Caco-2 (cell line): ENCODE data around the gene GLI3. TPM values are rescaled to one million over a fixed set of nuclear protein-coding genes. Genes with fewer than 3 reads are reported as not detected.

Source experiments
- BruUV-seq: library from RNA; stranded (reverse); fragments of 400-500 nt; replicated peaks from 2 replicates; lab custom pipeline; 2021; lab: Mats Ljungman, UMichigan
- CTCF ChIA-PET: fragments of 300-600 bp; sonication (Branson Sonifier 250); formaldehyde crosslinking; loops from one replicate; lab custom pipeline; 2022; ENCODE audit warnings: antibody characterized with exemption; lab: Charles Lee
- POLR2A ChIA-PET: fragments of 300-600 bp; sonication (Branson Sonifier 250); formaldehyde crosslinking; loops from one replicate; lab custom pipeline; 2022; ENCODE audit warnings: antibody characterized with exemption; lab: Charles Lee
- DNase-seq, 2 experiments: peaks; one replicate each; pipeline versions ENCODE4 v3.0.0 to v3.0.0-alpha.2; 2020 to 2022
- H3K27me3 ChIP-seq: replicated peaks from 2 replicates; pipeline ENCODE4 v1.6.0; 2011; ENCODE audit warnings: low read length; ENCODE audit not compliant: control insufficient read depth, insufficient read depth
- H3K36me3 ChIP-seq: 2 replicates; pipeline ENCODE4 v1.5.1; 2011; ENCODE audit warnings: low read length; ENCODE audit not compliant: control insufficient read depth, insufficient read depth
- H3K4me1 ChIP-seq: fragments of 250-450 bp; sonication (Bioruptor Pico); 2 replicates; pipeline ENCODE4 v1.5.1; 2020; ENCODE audit warnings: mild to moderate bottlenecking
- H3K4me3 ChIP-seq: 2 replicates; pipeline ENCODE4 v1.5.1; 2011; ENCODE audit warnings: low read depth, mild to moderate bottlenecking, control low read depth, low read length
- H3K9me3 ChIP-seq: fragments of 250-450 bp; sonication (Bioruptor Pico); 2 replicates; pipeline ENCODE4 v1.5.1; 2020; ENCODE audit warnings: mild to moderate bottlenecking, moderate library complexity
- H3K27ac Mint-ChIP-seq: one replicate; pipeline ENCODE4 v1.8.0; 2022; ENCODE audit warnings: mixed read lengths; ENCODE audit not compliant: unreplicated experiment
- H3K27me3 Mint-ChIP-seq: one replicate; pipeline ENCODE4 v1.8.0; 2022; ENCODE audit warnings: mixed read lengths; ENCODE audit not compliant: insufficient read depth, unreplicated experiment
- H3K36me3 Mint-ChIP-seq: one replicate; pipeline ENCODE4 v1.8.0; 2022; ENCODE audit warnings: mild to moderate bottlenecking, mixed read lengths; ENCODE audit not compliant: insufficient read depth, unreplicated experiment
- H3K4me1 Mint-ChIP-seq: one replicate; pipeline ENCODE4 v1.8.0; 2022; ENCODE audit warnings: low read depth, mixed read lengths; ENCODE audit not compliant: unreplicated experiment
- H3K4me3 Mint-ChIP-seq: one replicate; pipeline ENCODE4 v1.8.0; 2022; ENCODE audit warnings: mild to moderate bottlenecking, moderate library complexity, mixed read lengths; ENCODE audit not compliant: unreplicated experiment
- H3K9me3 Mint-ChIP-seq: one replicate; pipeline ENCODE4 v1.8.0; 2022; ENCODE audit warnings: mixed read lengths; ENCODE audit not compliant: unreplicated experiment
- intact Hi-C: fragments of 100-400 bp; cut with micrococcal nuclease; formaldehyde crosslinking; loops from one replicate; pipeline ENCODE4 v1.10.0; 2022; ENCODE audit not compliant: unreplicated experiment
- total RNA-seq: library from RNA; stranded (reverse); gene quantifications from 2 replicates; pipeline ENCODE4 v1.2.3, GENCODE V29; 2022
- TF ChIP-seq, protein P1 (sequence below), 2 experiments: fragments of 200-600 bp in 1 of 2; IDR thresholded peaks; 1 replicate in 1 of 2; 2 replicates in 1 of 2; pipeline versions ENCODE4 v1.5.1 to v1.8.0; 2011 to 2022; ENCODE audit warnings: antibody characterized with exemption in 1 of 2, control low read depth in 1 of 2, inconsistent platforms in 1 of 2, low read depth in 1 of 2, low read length in 1 of 2, mild to moderate bottlenecking in 1 of 2, moderate library complexity in 1 of 2; ENCODE audit not compliant: insufficient read depth in 1 of 2, severe bottlenecking in 1 of 2, unreplicated experiment in 1 of 2

The GLI3 gene
- total RNA-seq, 1 experiment from 2014 or later: 1.00 TPM

GRCh38 chr7:42016517-42016916 lies 220.5 kb downstream of the GLI3 start:
- H3K4me1 ChIP-seq: no peaks in the 10 kb centered on the region
- intact Hi-C loops: no loop called here
- no TSS peak for BruUV-seq
- no peaks in the 10 kb centered on the region; the same call in 1 of the 2 replicates for H3K27me3 ChIP-seq
- peaks cover 12% of the 10 kb centered on the region for H3K9me3 Mint-ChIP-seq
- ChIA-PET POLR2A (no interaction called here), CTCF (no interaction called here)
- no peak overlapping the region for H3K27ac Mint-ChIP-seq
- no peak overlapping the region for H3K4me3 ChIP-seq
- H3K27me3 Mint-ChIP-seq: peaks cover 19% of the 10 kb centered on the region
- no peaks in the 10 kb centered on the region for H3K36me3 Mint-ChIP-seq
- no peaks in the 10 kb centered on the region for H3K36me3 ChIP-seq
- DNase-seq: no peak
- TF ChIP-seq, protein P1, sequence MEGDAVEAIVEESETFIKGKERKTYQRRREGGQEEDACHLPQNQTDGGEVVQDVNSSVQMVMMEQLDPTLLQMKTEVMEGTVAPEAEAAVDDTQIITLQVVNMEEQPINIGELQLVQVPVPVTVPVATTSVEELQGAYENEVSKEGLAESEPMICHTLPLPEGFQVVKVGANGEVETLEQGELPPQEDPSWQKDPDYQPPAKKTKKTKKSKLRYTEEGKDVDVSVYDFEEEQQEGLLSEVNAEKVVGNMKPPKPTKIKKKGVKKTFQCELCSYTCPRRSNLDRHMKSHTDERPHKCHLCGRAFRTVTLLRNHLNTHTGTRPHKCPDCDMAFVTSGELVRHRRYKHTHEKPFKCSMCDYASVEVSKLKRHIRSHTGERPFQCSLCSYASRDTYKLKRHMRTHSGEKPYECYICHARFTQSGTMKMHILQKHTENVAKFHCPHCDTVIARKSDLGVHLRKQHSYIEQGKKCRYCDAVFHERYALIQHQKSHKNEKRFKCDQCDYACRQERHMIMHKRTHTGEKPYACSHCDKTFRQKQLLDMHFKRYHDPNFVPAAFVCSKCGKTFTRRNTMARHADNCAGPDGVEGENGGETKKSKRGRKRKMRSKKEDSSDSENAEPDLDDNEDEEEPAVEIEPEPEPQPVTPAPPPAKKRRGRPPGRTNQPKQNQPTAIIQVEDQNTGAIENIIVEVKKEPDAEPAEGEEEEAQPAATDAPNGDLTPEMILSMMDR (IDR thresholded peaks at IDR 0.05; ENCODE audit: insufficient read depth in 1 of 2, low read depth in 1 of 2, low read length in 1 of 2, severe bottlenecking in 1 of 2, unreplicated experiment in 1 of 2): no peak
- H3K9me3 ChIP-seq: peaks cover 15% of the 10 kb centered on the region
- H3K4me3 Mint-ChIP-seq: no peak overlapping the region
- H3K4me1 Mint-ChIP-seq: no peaks in the 10 kb centered on the region

DNA sequence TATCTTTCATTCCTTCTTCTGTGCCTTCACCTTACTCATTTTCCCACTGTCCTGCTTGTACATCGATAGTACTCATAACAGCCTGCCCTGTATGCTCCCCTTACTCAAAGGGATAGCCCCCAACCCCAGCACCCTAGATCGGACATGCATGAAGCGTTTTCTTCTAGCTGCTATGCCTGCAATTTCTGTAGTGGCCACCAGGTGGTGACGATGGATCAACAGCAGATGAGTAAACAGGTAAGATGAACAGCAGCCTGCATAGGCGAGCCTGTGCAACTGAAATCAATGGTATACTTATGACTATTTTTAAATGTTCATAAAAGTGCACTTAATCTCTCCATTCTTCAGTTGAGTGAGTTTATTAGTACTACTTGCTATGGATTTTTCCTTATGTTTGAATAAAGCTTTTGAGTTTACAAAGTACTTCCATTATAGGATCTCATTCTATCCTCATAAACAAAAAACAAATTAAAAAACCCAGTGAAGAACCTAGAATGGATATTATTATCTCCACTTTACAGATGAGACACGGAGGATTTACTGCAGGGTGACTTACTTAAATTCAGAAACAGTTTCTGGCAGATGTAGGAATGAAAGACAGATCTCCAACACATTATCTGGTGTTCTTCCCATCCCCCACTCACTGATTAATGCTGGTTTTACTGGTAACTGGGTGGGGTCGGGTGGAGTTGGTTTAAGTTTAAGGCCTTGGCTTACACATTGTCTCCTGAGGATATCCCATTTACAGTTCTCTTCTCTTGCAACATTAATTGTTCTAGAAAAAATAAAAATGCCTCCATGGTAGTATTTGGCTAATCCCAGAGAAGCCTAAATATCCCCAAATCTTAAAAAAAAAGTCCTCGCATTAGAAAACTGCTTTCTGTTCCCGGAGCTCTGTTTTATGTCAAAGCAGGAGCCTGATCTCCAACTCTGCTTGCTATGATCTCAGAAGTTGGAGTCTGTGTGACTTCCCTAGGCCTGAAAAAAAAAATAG lies 222.1 kb downstream of the GLI3 start:
- peaks cover 12% of the 10 kb centered on the region for H3K9me3 Mint-ChIP-seq
- intact Hi-C loops: no loop called here
- no peaks in the 10 kb centered on the region for H3K27me3 ChIP-seq
- CTCF ChIA-PET: no interaction called here
- no peaks in the 10 kb centered on the region for H3K4me1 ChIP-seq
- no peaks in the 10 kb centered on the region for H3K4me1 Mint-ChIP-seq
- no peak overlapping the region for H3K4me3 ChIP-seq
- TF ChIP-seq, protein P1 (IDR thresholded peaks at IDR 0.05; ENCODE audit: insufficient read depth in 1 of 2, low read depth in 1 of 2, low read length in 1 of 2, severe bottlenecking in 1 of 2, unreplicated experiment in 1 of 2): peak; percentile 56 to 79
- H3K27me3 Mint-ChIP-seq: peaks cover 19% of the 10 kb centered on the region
- H3K27ac Mint-ChIP-seq: no peak overlapping the region
- H3K4me3 Mint-ChIP-seq: no peak overlapping the region
- POLR2A ChIA-PET: no interaction called here
- H3K36me3 Mint-ChIP-seq: no peaks in the 10 kb centered on the region
- peaks cover 15% of the 10 kb centered on the region for H3K9me3 ChIP-seq
- no TSS peak for BruUV-seq
- no peaks in the 10 kb centered on the region for H3K36me3 ChIP-seq
- peak; percentile 40 to 43 for DNase-seq

DNA sequence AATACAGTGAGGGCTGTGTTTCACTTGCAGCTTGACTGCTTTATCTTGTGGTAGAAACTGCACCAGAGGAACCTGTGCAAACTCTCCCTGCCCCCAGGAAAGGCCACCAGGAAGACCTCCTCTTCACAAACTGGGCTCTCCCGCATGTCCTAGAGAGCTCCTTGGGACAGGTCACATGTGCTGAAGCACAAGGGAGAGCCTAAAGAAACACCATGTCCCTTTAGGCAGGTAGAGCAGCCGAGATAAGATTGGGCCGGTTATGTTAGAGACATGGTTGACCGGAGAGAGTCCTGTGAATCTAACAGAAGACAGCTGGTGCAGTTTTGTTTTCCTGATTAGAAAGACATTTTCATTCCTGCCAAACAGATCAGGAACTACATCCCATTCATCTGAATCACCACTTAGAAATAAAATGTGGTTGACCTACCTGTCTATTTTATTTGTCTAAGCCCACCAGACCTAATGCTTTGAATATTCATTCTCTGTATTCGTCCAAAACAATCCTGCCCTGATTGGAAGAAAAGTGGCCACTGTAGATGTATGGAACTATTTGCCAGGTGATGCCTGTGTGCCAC lies 224.1 kb downstream of the GLI3 start:
- H3K27me3 ChIP-seq: no peaks in the 10 kb centered on the region
- Mint-ChIP-seq H3K27me3 (peaks cover 19% of the 10 kb centered on the region), H3K36me3 (no peaks in the 10 kb centered on the region), H3K9me3 (peaks cover 12% of the 10 kb centered on the region), H3K4me3 (no peak overlapping the region), H3K27ac (no peak overlapping the region), H3K4me1 (no peaks in the 10 kb centered on the region)
- peaks cover 15% of the 10 kb centered on the region for H3K9me3 ChIP-seq
- TF ChIP-seq, protein P1 (IDR thresholded peaks at IDR 0.05; ENCODE audit: insufficient read depth in 1 of 2, low read depth in 1 of 2, low read length in 1 of 2, severe bottlenecking in 1 of 2, unreplicated experiment in 1 of 2): no peak
- H3K4me3 ChIP-seq: no peak overlapping the region
- DNase-seq: no peak
- ChIA-PET CTCF (interaction anchor here (0.7 kb wide), 1 partner anchor 125 kb away, joined by 3 read pairs; no protein-coding TSS in a partner anchor), POLR2A (no interaction called here)
- H3K36me3 ChIP-seq: no peaks in the 10 kb centered on the region
- H3K4me1 ChIP-seq: no peaks in the 10 kb centered on the region
- BruUV-seq: no TSS peak
- intact Hi-C loops: no loop called here
